Common myeloid progenitor, CD34-positive (primary cell): Measurements from ENCODE around the gene PVALEF.
A peak's percentile ranks its signal among the peaks of the same experiment; 100 is the strongest.

Experiments used
- CTCF ChIA-PET: fragments of 350-600 bp; sonication (Branson Sonifier 250); formaldehyde crosslinking; loops from one replicate; lab custom pipeline; 2021; ENCODE audit warnings: antibody characterized with exemption; lab: Charles Lee
- POLR2A ChIA-PET: fragments of 350-600 bp; sonication (Branson Sonifier 250); formaldehyde crosslinking; loops from one replicate; lab custom pipeline; 2021; ENCODE audit warnings: antibody characterized with exemption; lab: Charles Lee
- DNase-seq, 3 donors: peaks; one replicate each; pipeline versions ENCODE4 v3.0.0 to v3.0.0-alpha.2; 2013
- H3K27ac ChIP-seq, 2 experiments: 1 replicate in 1 of 2; 2 replicates in 1 of 2; pipeline ENCODE4 v1.7.0; 2013; ENCODE audit warnings: inconsistent platforms in 2 of 2, low read length in 2 of 2, mild to moderate bottlenecking in 2 of 2, low read depth in 1 of 2, moderate library complexity in 1 of 2; ENCODE audit not compliant: severe bottlenecking in 2 of 2, insufficient read depth in 1 of 2, poor library complexity in 1 of 2
- H3K27me3 ChIP-seq, 5 experiments: replicated peaks in 2 of 5; 1 replicate in 3 of 5; 2 replicates in 2 of 5; pipeline versions ENCODE4 v1.6.1 to v1.7.0; 2013; ENCODE audit warnings: low read length in 4 of 5, mild to moderate bottlenecking in 2 of 5, moderate library complexity in 2 of 5, inconsistent platforms in 1 of 5; ENCODE audit not compliant: insufficient read depth in 5 of 5, control insufficient read depth in 4 of 5
- H3K36me3 ChIP-seq, 4 experiments: 1 replicate in 2 of 4; 2 replicates in 2 of 4; pipeline versions ENCODE4 v1.6.1 to v1.7.0; 2013; ENCODE audit warnings: low read length in 3 of 4, control low read depth in 1 of 4, mild to moderate bottlenecking in 1 of 4; ENCODE audit not compliant: control insufficient read depth in 4 of 4, insufficient read depth in 4 of 4
- H3K4me1 ChIP-seq, 4 experiments: 1 replicate in 3 of 4; 2 replicates in 1 of 4; pipeline versions ENCODE4 v1.6.1 to v1.7.1; 2013; ENCODE audit warnings: low read length in 3 of 4, mild to moderate bottlenecking in 3 of 4, control low read depth in 1 of 4, inconsistent platforms in 1 of 4, moderate library complexity in 1 of 4; ENCODE audit not compliant: control insufficient read depth in 4 of 4, insufficient read depth in 4 of 4; ENCODE audit errors: control extremely low read depth in 1 of 4
- H3K4me3 ChIP-seq, 7 experiments: 1 replicate in 4 of 7; 2 replicates in 3 of 7; pipeline versions ENCODE4 v1.5.1 to v1.7.0; 2013; ENCODE audit warnings: mild to moderate bottlenecking in 7 of 7, low read length in 6 of 7, moderate library complexity in 6 of 7, inconsistent platforms in 2 of 7, low read depth in 2 of 7, control low read depth in 1 of 7; ENCODE audit not compliant: insufficient read depth in 4 of 7, control insufficient read depth in 1 of 7; ENCODE audit errors: extremely low read depth in 1 of 7
- H3K9me3 ChIP-seq, 5 experiments: 1 replicate in 4 of 5; 2 replicates in 1 of 5; pipeline versions ENCODE4 v1.6.1 to v1.7.1; 2013; ENCODE audit warnings: low read length in 4 of 5, mild to moderate bottlenecking in 2 of 5, inconsistent platforms in 1 of 5, low read depth in 1 of 5, moderate library complexity in 1 of 5; ENCODE audit not compliant: control insufficient read depth in 4 of 5, insufficient read depth in 2 of 5; ENCODE audit errors: control extremely low read depth in 1 of 5
- WGBS: methylation state at CpG from one replicate; pipeline ENCODE4 v1.1.5; 2013; ENCODE audit not compliant: insufficient coverage; 5-methylcytosine and 5-hydroxymethylcytosine counted together

Gene PVALEF

GRCh38 chr17:81193051-81193410 lies 27.7 kb downstream of the PVALEF start:
- H3K9me3 ChIP-seq: no peaks in the 10 kb centered on the region
- no peak for DNase-seq
- no peaks in the 10 kb centered on the region for H3K27me3 ChIP-seq
- H3K4me3 ChIP-seq: no peak overlapping the region
- H3K36me3 ChIP-seq: peaks cover 2 to 65% (median 28%) of the 10 kb centered on the region in 4 experiments
- POLR2A ChIA-PET: interaction anchor here (0.5 kb wide), 1 partner anchor 18 kb away, joined by 4 read pairs; no protein-coding TSS in a partner anchor
- CTCF ChIA-PET: interaction anchor here (1.2 kb wide), 1 partner anchor 48 kb away, joined by 3 read pairs; no protein-coding TSS in a partner anchor
- WGBS: 93% methylated on average over 13 of the region's 17 CpGs
- peaks cover 0 to 5% (median 0%) of the 10 kb centered on the region in 4 experiments for H3K4me1 ChIP-seq
- H3K27ac ChIP-seq: no peak overlapping the region

DNA sequence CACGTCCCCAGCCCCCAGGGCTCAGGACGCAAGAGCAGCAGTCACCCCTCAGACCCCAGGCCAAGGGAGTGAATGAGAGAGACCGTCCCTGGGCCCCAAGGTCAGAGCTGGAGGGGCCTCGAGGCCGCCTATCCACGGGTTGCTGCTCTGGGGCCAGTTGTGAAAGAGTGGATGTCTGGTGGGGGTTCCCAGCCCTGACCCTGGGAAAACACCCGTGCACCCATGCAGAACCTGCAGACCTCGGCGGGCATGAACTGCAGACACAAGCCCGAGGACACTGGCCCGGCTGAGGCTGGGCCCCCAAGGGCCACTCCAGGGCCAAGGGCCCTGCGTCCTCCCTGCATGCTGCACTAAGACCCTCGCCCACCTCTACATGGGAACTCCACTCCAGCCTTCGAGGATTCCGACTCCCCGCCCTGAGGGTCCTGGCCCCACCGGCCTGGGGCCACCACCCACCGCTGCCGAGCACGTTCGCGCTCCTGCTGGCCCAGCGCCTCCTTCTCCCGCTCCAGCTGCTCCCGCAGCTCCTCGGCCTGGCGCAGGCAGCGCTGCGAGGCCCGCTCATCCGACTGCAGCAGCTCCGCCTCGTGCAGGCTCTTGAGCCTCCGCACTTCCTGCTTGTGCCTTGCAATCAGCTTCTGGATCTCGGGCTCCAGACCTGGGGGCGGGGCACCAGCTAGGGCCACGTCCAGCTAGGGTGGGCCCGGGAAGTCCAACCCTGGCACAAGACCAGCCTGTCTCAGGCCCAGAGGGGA lies 28.3 kb downstream of the PVALEF start:
- H3K4me3 ChIP-seq: no peak overlapping the region
- CTCF ChIA-PET: no interaction called here
- no peaks in the 10 kb centered on the region for H3K27me3 ChIP-seq
- peaks cover 0 to 5% (median 0%) of the 10 kb centered on the region in 4 experiments for H3K4me1 ChIP-seq
- H3K9me3 ChIP-seq: no peaks in the 10 kb centered on the region
- 98% methylated on average over 36 of the region's 38 CpGs for WGBS
- H3K27ac ChIP-seq: no peak overlapping the region
- POLR2A ChIA-PET: no interaction called here
- H3K36me3 ChIP-seq: peaks cover 2 to 69% (median 30%) of the 10 kb centered on the region in 4 experiments
- no peak for DNase-seq

DNA sequence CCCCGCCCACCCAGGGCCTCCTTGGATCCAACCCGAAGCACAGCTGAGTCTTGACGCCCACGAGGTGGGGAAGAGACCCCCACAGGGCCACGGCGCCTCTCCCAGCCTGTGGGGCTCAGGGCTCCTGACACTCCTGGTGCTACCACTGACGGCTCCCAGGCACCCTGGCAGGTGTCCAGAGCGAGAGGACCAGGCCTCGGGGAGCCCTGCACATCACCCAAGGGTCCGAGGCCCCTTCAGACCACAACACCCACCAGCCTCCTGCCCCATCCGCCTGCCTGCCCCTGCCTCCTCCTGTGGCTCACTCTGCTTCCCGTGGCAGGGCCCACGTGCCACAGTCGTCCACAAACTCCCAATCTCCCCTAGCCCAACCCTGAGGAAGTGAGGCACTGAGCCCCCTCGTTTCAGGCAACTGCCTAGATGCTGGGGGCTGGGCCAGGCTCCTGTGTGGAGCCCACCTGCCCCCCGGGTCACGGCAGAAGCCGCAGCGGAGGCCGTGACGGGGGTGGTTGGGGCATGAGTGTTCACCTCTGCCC lies 29.0 kb downstream of the PVALEF start:
- DNase-seq: no peak
- no peak overlapping the region for H3K27ac ChIP-seq
- H3K9me3 ChIP-seq: no peaks in the 10 kb centered on the region
- ChIA-PET CTCF (no interaction called here), POLR2A (no interaction called here)
- no peak overlapping the region for H3K4me3 ChIP-seq
- no peaks in the 10 kb centered on the region for H3K27me3 ChIP-seq
- WGBS: 97% methylated on average over 21 of the region's 21 CpGs
- H3K4me1 ChIP-seq: peaks cover 0 to 5% (median 0%) of the 10 kb centered on the region in 4 experiments
- peaks cover 2 to 70% (median 32%) of the 10 kb centered on the region in 4 experiments for H3K36me3 ChIP-seq

- peaks cover 2 to 68% (median 27%) of the 10 kb centered on the region in 4 experiments for H3K36me3 ChIP-seq
- no peaks in the 10 kb centered on the region for H3K27me3 ChIP-seq
- ChIA-PET CTCF (no interaction called here), POLR2A (no interaction called here)
- no peak for DNase-seq
- 98% methylated on average over 33 of the region's 37 CpGs for WGBS
- no peak overlapping the region for H3K4me3 ChIP-seq
- H3K27ac ChIP-seq: no peak overlapping the region
- H3K4me1 ChIP-seq: peaks cover 0 to 5% (median 0%) of the 10 kb centered on the region in 4 experiments
- H3K9me3 ChIP-seq: no peaks in the 10 kb centered on the region
These were observed 29.9 kb downstream of the PVALEF start for GRCh38 chr17:81194941-81195901.

DNA sequence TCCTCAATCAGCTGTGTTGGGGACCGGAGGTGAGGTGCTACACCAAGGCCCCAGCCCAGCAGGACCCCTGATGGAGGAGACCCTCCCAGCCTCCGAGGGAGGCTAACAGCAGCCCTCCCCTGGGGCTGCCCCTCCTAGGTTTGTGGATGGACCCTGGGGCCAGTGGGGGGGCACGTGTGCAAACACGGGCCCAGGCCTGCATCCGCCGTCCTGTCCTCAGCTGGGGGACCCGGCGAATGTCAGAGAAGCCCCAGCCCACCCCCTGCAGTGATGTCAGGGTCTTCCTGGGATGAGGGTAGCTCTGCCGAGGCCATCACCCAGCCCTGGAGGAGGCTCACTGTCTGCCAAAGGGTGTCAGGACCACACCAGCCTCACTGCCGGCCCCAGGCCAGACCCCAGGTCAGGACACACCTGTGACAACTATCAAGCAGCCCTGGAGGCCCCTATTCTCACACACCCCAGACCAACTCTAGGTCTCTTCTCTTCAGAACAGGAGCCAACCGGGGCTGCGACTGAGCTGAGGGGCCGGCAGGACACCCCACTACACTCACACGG lies 30.7 kb downstream of the PVALEF start:
- CTCF ChIA-PET: interaction anchor here (8.2 kb wide), 1 partner anchor 54 kb away, joined by 60 read pairs; no protein-coding TSS in a partner anchor
- DNase-seq: no peak
- Histone ChIP-seq H3K27me3 (no peaks in the 10 kb centered on the region), H3K4me3 (no peak overlapping the region), H3K9me3 (no peaks in the 10 kb centered on the region), H3K27ac (no peak overlapping the region), H3K36me3 (peaks cover 2 to 61% (median 26%) of the 10 kb centered on the region in 4 experiments), H3K4me1 (peaks cover 0 to 10% (median 3%) of the 10 kb centered on the region in 4 experiments)
- POLR2A ChIA-PET: no interaction called here
- 94% methylated on average over 13 of the region's 14 CpGs for WGBS

- Histone ChIP-seq H3K27me3 (no peaks in the 10 kb centered on the region), H3K27ac (no peak overlapping the region), H3K4me3 (peak overlapping the region in 1 of 7 experiments; percentile 26), H3K4me1 (peaks cover 0 to 12% (median 4%) of the 10 kb centered on the region in 4 experiments), H3K36me3 (peaks cover 2 to 57% (median 23%) of the 10 kb centered on the region in 4 experiments), H3K9me3 (no peaks in the 10 kb centered on the region)
- POLR2A ChIA-PET: no interaction called here
- CTCF ChIA-PET: interaction anchor here (1.6 to 8.2 kb wide), 2 partner anchors 10 to 55 kb away, joined by 5 to 60 read pairs; no protein-coding TSS in a partner anchor
- DNase-seq: peak in 1 of 3 donors; percentile 34
- WGBS: 96% methylated on average over 45 of the region's 45 CpGs
These were observed 31.4 kb downstream of the PVALEF start for GRCh38 chr17:81196505-81197408.
